Smooth muscle cell (in vitro differentiated cells): ENCODE results near the gene CALD1. TPM values are rescaled to one million over a fixed set of nuclear protein-coding genes. Genes with fewer than 3 reads are reported as not detected.

Experiments
- DNase-seq: peaks from one replicate; lab custom pipeline; 2025; ENCODE audit not compliant: unreplicated experiment; lab: John Stamatoyannopoulos, UW
- H2AFZ ChIP-seq: fragments of 200-600 bp; sonication (generic); 2 replicates; pipeline ENCODE4 v1.6.0; 2016; ENCODE audit warnings: antibody characterized with exemption, low read depth, mild to moderate bottlenecking
- H3F3A ChIP-seq: fragments of 200-600 bp; sonication (generic); 2 replicates; pipeline ENCODE4 v1.6.0; 2017; ENCODE audit warnings: antibody characterized with exemption, low read depth
- H3K27ac ChIP-seq: fragments of 200-600 bp; sonication (generic); 2 replicates; pipeline ENCODE4 v1.5.1; 2016; ENCODE audit warnings: low read depth, mild to moderate bottlenecking
- H3K27me3 ChIP-seq: fragments of 200-600 bp; sonication (generic); 2 replicates; pipeline ENCODE4 v1.6.1; 2016; ENCODE audit warnings: low read depth, mild to moderate bottlenecking
- H3K36me3 ChIP-seq: fragments of 200-600 bp; sonication (generic); 2 replicates; pipeline ENCODE4 v1.5.1; 2016; ENCODE audit warnings: low read depth
- H3K4me1 ChIP-seq: fragments of 200-600 bp; sonication (generic); 2 replicates; pipeline ENCODE4 v1.5.1; 2016; ENCODE audit warnings: low read depth
- H3K4me2 ChIP-seq: fragments of 200-600 bp; sonication (generic); 2 replicates; pipeline ENCODE4 v1.6.0; 2016; ENCODE audit warnings: mild to moderate bottlenecking
- H3K4me3 ChIP-seq: fragments of 200-600 bp; sonication (generic); 2 replicates; pipeline ENCODE4 v1.5.1; 2016; ENCODE audit warnings: mild to moderate bottlenecking
- H3K79me2 ChIP-seq: fragments of 200-600 bp; sonication (generic); 2 replicates; pipeline ENCODE4 v1.6.0; 2016; ENCODE audit warnings: low read depth, mild to moderate bottlenecking
- H3K9ac ChIP-seq: fragments of 200-600 bp; sonication (generic); 2 replicates; pipeline ENCODE4 v1.6.0; 2016; ENCODE audit warnings: low read depth
- H3K9me3 ChIP-seq: fragments of 200-600 bp; sonication (generic); replicated peaks from 2 replicates; pipeline ENCODE4 v1.5.1; 2016; ENCODE audit warnings: low read depth
- H4K20me1 ChIP-seq: fragments of 200-600 bp; sonication (generic); 2 replicates; pipeline ENCODE4 v1.6.0; 2016; ENCODE audit warnings: low read depth
- WGBS: methylation state at CpG from one replicate; pipeline ENCODE4 v1.1.7; 2016; ENCODE audit warnings: low lambda C conversion rate; 5-methylcytosine and 5-hydroxymethylcytosine counted together
- polyA plus RNA-seq: library from polyadenylated mRNA; unstranded; fragments of >200 nt; fragmentation: Nextera tagmentation; extraction: Ambion mirVana; gene quantifications from 2 replicates; pipeline ENCODE4 v1.2.1, GENCODE V29; 2016
- total RNA-seq: library from RNA; depleted of rRNA; stranded (reverse); fragments of >200 nt; gene quantifications from 2 replicates; pipeline ENCODE4 v1.2.3, GENCODE V29; 2014
- TF ChIP-seq, protein P1 (sequence below): fragments of 200-600 bp; sonication (generic); IDR thresholded peaks from 2 replicates; pipeline ENCODE4 v1.5.1; 2017; ENCODE audit warnings: borderline replicate concordance, mild to moderate bottlenecking, antibody characterized with exemption; ENCODE audit not compliant: insufficient read depth, poor library complexity, severe bottlenecking

CALD1 gene
- total and polyA plus RNA-seq, 2 experiments from 2014 or later: 948 to 1,552 TPM

GRCh38 chr7:134742688-134743350 is 36.6 kb upstream of the CALD1 start:
- no peaks in the 10 kb centered on the region for H3K27me3 ChIP-seq
- H3K9ac ChIP-seq: peak overlapping the region; percentile 49
- DNase-seq: no peak
- H2AFZ ChIP-seq: no peak overlapping the region
- peak overlapping the region; percentile 74 for H3K4me2 ChIP-seq
- H3K79me2 ChIP-seq: peaks cover 16% of the 10 kb centered on the region
- H3K4me3 ChIP-seq: no peak overlapping the region
- 35% methylated on average over 2 of the region's 2 CpGs for WGBS
- H4K20me1 ChIP-seq: no peaks in the 10 kb centered on the region
- peaks cover 40% of the 10 kb centered on the region for H3K4me1 ChIP-seq
- peak overlapping the region; percentile 97 for H3K27ac ChIP-seq
- TF ChIP-seq, protein P1, sequence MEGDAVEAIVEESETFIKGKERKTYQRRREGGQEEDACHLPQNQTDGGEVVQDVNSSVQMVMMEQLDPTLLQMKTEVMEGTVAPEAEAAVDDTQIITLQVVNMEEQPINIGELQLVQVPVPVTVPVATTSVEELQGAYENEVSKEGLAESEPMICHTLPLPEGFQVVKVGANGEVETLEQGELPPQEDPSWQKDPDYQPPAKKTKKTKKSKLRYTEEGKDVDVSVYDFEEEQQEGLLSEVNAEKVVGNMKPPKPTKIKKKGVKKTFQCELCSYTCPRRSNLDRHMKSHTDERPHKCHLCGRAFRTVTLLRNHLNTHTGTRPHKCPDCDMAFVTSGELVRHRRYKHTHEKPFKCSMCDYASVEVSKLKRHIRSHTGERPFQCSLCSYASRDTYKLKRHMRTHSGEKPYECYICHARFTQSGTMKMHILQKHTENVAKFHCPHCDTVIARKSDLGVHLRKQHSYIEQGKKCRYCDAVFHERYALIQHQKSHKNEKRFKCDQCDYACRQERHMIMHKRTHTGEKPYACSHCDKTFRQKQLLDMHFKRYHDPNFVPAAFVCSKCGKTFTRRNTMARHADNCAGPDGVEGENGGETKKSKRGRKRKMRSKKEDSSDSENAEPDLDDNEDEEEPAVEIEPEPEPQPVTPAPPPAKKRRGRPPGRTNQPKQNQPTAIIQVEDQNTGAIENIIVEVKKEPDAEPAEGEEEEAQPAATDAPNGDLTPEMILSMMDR: no peak
- no peaks in the 10 kb centered on the region for H3K36me3 ChIP-seq
- peaks cover 24% of the 10 kb centered on the region for H3F3A ChIP-seq
- H3K9me3 ChIP-seq: no peaks in the 10 kb centered on the region

DNA sequence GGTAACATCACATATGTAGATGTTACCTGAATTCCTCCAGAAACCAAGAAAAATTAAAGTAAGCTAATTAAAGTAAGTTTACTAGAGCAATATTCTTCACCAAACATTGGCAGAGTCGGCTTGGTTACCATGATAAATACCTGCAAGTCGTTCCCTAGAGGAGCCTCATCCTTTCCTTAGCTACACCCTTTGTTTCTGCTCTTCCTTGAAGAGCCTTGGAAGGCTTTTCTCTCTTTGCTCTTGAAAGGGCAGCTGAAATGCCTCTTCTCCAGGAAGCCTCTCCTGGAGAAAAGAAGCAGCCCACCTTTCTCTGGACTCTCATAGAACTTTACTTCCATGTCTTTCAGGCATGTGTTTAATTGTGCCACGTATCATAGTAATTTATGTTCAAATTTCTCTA is 34.9 kb upstream of the CALD1 start:
- 86% methylated on average over 3 of the region's 3 CpGs for WGBS
- H3K27ac ChIP-seq: peak overlapping the region; percentile 97
- no peak overlapping the region for H2AFZ ChIP-seq
- no peaks in the 10 kb centered on the region for H3K9me3 ChIP-seq
- H3K9ac ChIP-seq: no peak overlapping the region
- no peak overlapping the region for H3K4me3 ChIP-seq
- no peaks in the 10 kb centered on the region for H3K36me3 ChIP-seq
- H3K79me2 ChIP-seq: peaks cover 16% of the 10 kb centered on the region
- peak overlapping the region; percentile 26 for H3K4me2 ChIP-seq
- no peaks in the 10 kb centered on the region for H4K20me1 ChIP-seq
- H3K4me1 ChIP-seq: peaks cover 31% of the 10 kb centered on the region
- no peaks in the 10 kb centered on the region for H3K27me3 ChIP-seq
- peaks cover 11% of the 10 kb centered on the region for H3F3A ChIP-seq
- TF ChIP-seq, protein P1: no peak
- DNase-seq: no peak

GRCh38 chr7:134747326-134747725 is 32.1 kb upstream of the CALD1 start:
- no peak overlapping the region for H3K4me3 ChIP-seq
- 98% methylated on average over 5 of the region's 5 CpGs for WGBS
- H3K36me3 ChIP-seq: no peaks in the 10 kb centered on the region
- no peaks in the 10 kb centered on the region for H3K27me3 ChIP-seq
- H2AFZ ChIP-seq: no peak overlapping the region
- no peak overlapping the region for H3K9ac ChIP-seq
- TF ChIP-seq, protein P1: no peak
- no peak overlapping the region for H3K27ac ChIP-seq
- H3K9me3 ChIP-seq: no peaks in the 10 kb centered on the region
- no peaks in the 10 kb centered on the region for H3F3A ChIP-seq
- H3K4me1 ChIP-seq: peaks cover 28% of the 10 kb centered on the region
- no peaks in the 10 kb centered on the region for H4K20me1 ChIP-seq
- H3K4me2 ChIP-seq: no peak overlapping the region
- peaks cover 13% of the 10 kb centered on the region for H3K79me2 ChIP-seq
- DNase-seq: no peak
